HG02763 (cell line): ENCODE measurements around the gene FOXP1.

Experiments used
- ATAC-seq: cut with Tn5 transposase; IDR thresholded peaks from one replicate; pipeline ENCODE4 v1.9.1; 2021; ENCODE audit warnings: mild to moderate bottlenecking, moderate library complexity; ENCODE audit not compliant: unreplicated experiment

Gene FOXP1

DNA sequence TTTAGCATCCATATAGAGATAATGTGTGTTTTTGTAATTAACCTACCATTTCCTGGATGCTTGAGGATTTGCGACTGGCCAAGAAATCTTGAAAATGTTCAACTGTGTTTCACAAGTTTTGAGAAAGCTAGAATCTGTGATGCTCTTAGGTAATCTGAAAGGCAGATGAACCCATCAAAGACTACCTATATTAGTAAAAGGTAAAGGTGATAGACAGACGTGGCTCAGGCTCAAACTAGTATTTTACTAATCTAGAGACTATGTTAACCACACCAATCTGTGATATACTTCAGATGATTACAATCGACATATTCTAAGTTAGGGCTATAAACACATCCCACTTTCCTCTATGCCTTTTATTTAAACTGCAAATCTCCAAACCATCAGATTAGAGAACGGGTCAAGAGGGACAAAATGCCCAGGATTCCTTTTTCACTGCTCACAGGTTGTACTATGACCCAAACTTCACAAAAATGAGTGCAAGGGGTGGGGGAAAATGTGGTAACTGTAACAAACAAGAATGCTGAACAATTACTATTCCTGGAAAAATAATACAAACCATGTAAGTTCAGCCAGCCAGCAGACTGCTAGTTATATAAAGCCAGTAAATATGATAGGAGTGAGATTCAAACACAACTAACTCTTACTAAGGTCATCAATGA lies 295.1 kb downstream of the FOXP1 start:
- ATAC-seq, result no peak

- no peak for ATAC-seq
Observed at GRCh38 chr3:71285086-71285485, 298.4 kb downstream of the FOXP1 start.

GRCh38 chr3:71282976-71283375 lies 300.6 kb downstream of the FOXP1 start:
- ATAC-seq, result no peak

- no peak for ATAC-seq
Observed at GRCh38 chr3:71281280-71281679, 302.2 kb downstream of the FOXP1 start.

- no peak for ATAC-seq
Observed at GRCh38 chr3:71277341-71277740, 306.2 kb downstream of the FOXP1 start.

DNA sequence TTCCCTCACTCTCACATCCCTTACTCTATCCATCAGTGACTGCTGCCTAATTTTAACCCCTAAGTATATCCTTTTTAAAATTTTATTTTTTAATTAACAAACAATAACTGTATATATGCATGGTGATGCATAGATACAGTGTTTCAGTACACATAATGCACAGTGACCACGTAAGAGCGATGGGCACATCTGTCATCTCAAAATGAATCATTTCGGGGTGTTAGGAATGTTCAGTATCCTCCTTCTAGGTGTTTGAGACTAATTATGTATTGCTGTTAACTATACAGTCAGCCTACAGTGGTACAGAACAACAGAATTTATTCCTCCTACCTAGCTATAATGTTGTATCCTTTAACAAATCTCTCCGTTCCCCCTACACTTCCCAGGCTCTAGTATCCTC lies 307.0 kb downstream of the FOXP1 start:
- ATAC-seq, result no peak

DNA sequence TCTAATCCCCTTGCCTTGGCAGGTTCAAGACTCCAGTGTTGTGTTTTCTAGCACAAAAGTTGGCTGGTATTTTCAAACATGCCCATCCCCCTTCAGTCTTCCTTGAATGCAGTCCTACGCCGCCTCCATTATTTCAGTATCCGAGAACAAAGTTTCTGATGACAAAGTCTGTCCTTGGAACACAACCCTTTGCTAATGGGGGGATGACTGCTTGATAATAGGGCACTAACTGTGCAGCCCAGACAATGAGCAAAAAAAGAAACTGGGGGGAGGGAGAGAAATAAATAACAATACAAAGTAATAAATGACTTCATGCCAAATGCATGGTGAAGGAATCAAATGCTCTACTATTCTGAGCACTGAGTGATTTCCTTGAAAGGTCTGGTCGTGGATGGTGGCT lies 310.1 kb downstream of the FOXP1 start:
- ATAC-seq, result no peak

GRCh38 chr3:71271596-71271995 lies 311.9 kb downstream of the FOXP1 start:
- no peak for ATAC-seq

DNA sequence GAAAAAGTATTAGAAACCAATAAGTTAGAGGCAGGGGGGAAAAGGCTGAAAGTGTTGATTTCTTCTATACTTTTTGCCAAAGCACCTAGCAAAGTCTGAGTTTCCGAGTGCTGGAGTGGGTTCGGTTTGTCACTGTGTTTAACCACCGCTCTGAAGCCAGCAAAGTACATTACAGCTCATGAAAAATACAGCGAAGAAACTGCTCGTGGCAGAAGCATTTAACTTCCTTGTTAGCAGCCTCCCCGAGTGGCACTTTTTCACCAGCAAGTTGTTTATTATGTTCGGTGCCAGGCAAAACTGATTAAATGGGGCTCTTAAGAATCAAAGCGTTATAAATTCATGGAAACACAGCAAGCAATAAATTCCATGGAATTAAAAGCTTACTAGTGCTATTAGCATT lies 313.6 kb downstream of the FOXP1 start:
- ATAC-seq, result no peak

- ATAC-seq, result no peak
Observed at GRCh38 chr3:71268462-71268999, 315.0 kb downstream of the FOXP1 start.

GRCh38 chr3:71266875-71267274 lies 316.7 kb downstream of the FOXP1 start:
- ATAC-seq, result no peak

DNA sequence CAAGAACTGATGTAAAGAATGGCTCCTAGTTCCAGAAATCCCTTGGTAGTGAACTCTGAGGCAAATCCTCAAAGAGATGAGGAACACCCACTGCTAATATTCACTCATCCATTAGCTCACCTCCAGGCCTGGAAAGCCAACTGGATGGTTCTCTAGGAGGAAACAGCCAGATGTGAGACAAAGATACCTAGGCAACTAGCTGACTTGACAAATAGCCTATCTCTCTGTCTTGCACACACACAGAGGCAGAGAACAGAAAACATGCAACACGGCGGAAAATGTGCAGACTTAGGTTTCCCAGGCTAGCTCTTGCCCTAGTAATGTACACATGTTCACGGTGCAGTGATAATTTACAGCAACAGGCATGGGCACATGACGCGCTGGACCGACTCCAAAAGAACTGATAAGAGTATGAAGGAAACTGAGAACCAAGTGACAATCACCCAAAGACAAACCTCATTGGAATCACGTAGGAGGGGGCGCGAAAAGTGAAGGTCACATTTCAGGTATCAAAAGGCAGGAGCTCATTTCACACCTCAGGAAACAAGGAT lies 318.1 kb downstream of the FOXP1 start:
- no peak for ATAC-seq

- ATAC-seq, result no peak
Observed at GRCh38 chr3:71264840-71265239, 318.7 kb downstream of the FOXP1 start.

GRCh38 chr3:71262364-71263265 lies 320.9 kb downstream of the FOXP1 start:
- ATAC-seq, result no peak

DNA sequence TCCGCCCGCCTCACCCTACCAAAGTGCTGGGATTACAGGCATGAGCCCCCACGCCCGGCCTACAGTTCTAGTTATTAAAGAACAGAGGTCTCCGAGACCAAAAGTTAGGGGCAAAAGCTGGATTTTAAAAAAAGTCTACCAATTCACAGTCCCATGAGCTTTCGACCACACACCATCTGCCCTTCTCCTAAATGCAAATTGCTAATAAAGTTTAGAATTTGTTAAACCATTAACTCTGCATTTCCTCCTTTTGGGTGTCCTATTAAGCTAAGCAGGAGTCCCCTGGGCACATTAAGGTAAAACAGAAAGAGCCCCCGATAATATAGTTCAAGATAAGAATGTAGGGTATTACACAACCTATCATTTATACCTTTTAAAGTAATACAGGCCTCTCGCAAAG lies 322.7 kb downstream of the FOXP1 start:
- ATAC-seq, result no peak

- ATAC-seq, result no peak
Observed at GRCh38 chr3:71258526-71258925, 325.0 kb downstream of the FOXP1 start.

DNA sequence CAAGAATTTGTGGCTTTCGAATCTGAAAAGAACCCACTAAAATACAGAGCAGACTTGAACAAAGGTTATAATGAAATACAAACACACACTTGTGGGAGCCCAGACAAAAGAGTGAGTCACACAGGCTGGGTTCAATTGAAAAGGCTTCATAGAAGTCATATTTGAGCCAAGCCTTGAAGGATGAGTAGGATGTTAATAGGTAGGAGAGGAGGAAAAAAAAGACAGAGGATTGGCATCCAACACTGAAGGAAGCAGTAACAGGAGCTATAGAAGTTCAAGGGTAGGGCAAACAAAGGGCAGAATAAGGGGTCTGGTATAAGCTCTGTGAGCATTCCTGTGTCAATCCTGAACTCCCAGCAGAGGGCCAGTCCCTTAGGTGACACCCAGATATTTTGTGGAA lies 325.4 kb downstream of the FOXP1 start:
- no peak for ATAC-seq

GRCh38 chr3:71255498-71255897 lies 328.0 kb downstream of the FOXP1 start:
- ATAC-seq, result no peak

- ATAC-seq, result no peak
Observed at GRCh38 chr3:71254281-71255057, 329.1 kb downstream of the FOXP1 start.

GRCh38 chr3:71253169-71253568 lies 330.4 kb downstream of the FOXP1 start:
- no peak for ATAC-seq

DNA sequence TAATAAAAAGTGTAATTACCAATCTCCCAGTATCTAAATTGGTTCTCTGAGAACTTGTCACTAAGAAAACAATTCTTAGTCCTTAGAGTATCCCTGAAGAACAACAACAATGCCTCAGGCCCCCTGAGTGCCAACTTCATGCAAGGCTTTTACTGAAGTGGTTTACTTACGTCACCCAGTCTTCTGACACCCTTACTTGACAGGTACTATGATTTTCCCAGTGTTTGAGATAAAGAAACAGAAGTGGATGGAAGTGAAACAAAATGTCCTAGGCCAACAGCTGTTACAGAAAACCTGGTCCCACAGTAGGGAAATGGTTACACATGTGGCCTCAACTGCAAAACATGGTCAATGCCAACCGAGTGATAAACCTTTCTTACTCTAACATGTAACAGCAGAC lies 331.1 kb downstream of the FOXP1 start:
- ATAC-seq, result no peak
